HEK293 (cell line): Measurements from ENCODE around the gene PHACTR3.

Experiments used
- KLF7 ChIP-seq: fragments of 450-650 bp; formaldehyde crosslinking; IDR thresholded peaks from 2 replicates; pipeline ENCODE4 v1.5.1; 2016; ENCODE audit warnings: missing biosample characterization, missing genetic modification characterization, borderline replicate concordance
- SETDB1 ChIP-seq: IDR thresholded peaks from one replicate; pipeline ENCODE4 v1.6.1; 2017; ENCODE audit warnings: mild to moderate bottlenecking, low read length, moderate library complexity, mixed read lengths; ENCODE audit not compliant: insufficient read length
- ZFHX2 ChIP-seq: fragments of 450-650 bp; formaldehyde crosslinking; conservative IDR thresholded peaks from 2 replicates; pipeline ENCODE4 v1.5.1; 2016; ENCODE audit warnings: missing biosample characterization, missing genetic modification characterization
- TF ChIP-seq, protein P1 (sequence below): fragments of 450-650 bp; formaldehyde crosslinking; IDR thresholded peaks from 2 replicates; pipeline ENCODE4 v1.5.1; 2016; ENCODE audit warnings: missing biosample characterization, missing genetic modification characterization
- TF ChIP-seq, protein P2 (sequence below): fragments of 450-650 bp; formaldehyde crosslinking; IDR thresholded peaks from 2 replicates; pipeline ENCODE4 v1.5.1; 2016; ENCODE audit warnings: missing biosample characterization, missing genetic modification characterization
- TF ChIP-seq, protein P3 (sequence below): fragments of 450-650 bp; formaldehyde crosslinking; IDR thresholded peaks from 2 replicates; pipeline ENCODE4 v1.5.1; 2016; ENCODE audit warnings: missing biosample characterization, missing genetic modification characterization, low read depth

DNA sequence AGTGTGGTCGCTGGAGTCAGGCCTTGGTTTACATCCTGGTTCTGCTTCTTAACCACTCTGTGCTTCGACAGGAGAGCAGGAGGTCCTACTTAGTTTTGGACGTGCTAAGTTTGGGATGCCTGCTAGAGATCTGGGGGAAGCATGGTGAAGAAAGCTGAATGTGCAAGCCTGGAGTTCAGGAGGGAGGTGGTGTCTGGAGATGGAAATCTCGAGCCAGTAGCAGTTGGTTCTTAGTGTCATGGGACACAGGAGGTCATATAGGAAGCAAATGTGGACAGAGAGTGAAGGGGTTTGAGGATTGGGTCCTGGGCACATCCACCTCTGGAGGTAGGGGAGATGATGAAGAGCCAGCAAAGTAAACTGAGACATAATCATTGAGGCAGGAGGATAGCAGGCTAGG, 197.7 kb downstream of the PHACTR3 start:
- TF ChIP-seq, protein P1, sequence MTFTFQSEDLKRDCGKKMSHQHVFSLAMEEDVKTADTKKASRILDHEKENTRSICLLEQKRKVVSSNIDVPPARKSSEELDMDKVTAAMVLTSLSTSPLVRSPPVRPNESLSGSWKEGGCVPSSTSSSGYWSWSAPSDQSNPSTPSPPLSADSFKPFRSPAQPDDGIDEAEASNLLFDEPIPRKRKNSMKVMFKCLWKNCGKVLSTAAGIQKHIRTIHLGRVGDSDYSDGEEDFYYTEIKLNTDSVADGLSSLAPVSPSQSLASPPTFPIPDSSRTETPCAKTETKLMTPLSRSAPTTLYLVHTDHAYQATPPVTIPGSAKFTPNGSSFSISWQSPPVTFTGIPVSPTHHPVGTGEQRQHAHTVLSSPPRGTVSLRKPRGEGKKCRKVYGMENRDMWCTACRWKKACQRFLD: no peak
- TF ChIP-seq, protein P2, sequence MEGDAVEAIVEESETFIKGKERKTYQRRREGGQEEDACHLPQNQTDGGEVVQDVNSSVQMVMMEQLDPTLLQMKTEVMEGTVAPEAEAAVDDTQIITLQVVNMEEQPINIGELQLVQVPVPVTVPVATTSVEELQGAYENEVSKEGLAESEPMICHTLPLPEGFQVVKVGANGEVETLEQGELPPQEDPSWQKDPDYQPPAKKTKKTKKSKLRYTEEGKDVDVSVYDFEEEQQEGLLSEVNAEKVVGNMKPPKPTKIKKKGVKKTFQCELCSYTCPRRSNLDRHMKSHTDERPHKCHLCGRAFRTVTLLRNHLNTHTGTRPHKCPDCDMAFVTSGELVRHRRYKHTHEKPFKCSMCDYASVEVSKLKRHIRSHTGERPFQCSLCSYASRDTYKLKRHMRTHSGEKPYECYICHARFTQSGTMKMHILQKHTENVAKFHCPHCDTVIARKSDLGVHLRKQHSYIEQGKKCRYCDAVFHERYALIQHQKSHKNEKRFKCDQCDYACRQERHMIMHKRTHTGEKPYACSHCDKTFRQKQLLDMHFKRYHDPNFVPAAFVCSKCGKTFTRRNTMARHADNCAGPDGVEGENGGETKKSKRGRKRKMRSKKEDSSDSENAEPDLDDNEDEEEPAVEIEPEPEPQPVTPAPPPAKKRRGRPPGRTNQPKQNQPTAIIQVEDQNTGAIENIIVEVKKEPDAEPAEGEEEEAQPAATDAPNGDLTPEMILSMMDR (tag by site-specific recombination): no peak
- TF ChIP-seq SETDB1 (no peak), ZFHX2 (no peak), KLF7 (tag by site-specific recombination) (no peak)
- TF ChIP-seq, protein P3, sequence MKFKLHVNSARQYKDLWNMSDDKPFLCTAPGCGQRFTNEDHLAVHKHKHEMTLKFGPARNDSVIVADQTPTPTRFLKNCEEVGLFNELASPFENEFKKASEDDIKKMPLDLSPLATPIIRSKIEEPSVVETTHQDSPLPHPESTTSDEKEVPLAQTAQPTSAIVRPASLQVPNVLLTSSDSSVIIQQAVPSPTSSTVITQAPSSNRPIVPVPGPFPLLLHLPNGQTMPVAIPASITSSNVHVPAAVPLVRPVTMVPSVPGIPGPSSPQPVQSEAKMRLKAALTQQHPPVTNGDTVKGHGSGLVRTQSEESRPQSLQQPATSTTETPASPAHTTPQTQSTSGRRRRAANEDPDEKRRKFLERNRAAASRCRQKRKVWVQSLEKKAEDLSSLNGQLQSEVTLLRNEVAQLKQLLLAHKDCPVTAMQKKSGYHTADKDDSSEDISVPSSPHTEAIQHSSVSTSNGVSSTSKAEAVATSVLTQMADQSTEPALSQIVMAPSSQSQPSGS (tag by site-specific recombination): no peak
